VCaP (cell line): Measurements from ENCODE around the gene PRKG2.

Experiments
- H3K27ac ChIP-seq: fragments of 450-650 bp; 2 replicates; pipeline ENCODE4 v1.5.1; 2017
- TF ChIP-seq, protein P1 (sequence below): fragments of 450-650 bp; conservative IDR thresholded peaks from 2 replicates; pipeline ENCODE4 v1.5.1; 2017; ENCODE audit warnings: mild to moderate bottlenecking, moderate library complexity

PRKG2 gene, protein sequence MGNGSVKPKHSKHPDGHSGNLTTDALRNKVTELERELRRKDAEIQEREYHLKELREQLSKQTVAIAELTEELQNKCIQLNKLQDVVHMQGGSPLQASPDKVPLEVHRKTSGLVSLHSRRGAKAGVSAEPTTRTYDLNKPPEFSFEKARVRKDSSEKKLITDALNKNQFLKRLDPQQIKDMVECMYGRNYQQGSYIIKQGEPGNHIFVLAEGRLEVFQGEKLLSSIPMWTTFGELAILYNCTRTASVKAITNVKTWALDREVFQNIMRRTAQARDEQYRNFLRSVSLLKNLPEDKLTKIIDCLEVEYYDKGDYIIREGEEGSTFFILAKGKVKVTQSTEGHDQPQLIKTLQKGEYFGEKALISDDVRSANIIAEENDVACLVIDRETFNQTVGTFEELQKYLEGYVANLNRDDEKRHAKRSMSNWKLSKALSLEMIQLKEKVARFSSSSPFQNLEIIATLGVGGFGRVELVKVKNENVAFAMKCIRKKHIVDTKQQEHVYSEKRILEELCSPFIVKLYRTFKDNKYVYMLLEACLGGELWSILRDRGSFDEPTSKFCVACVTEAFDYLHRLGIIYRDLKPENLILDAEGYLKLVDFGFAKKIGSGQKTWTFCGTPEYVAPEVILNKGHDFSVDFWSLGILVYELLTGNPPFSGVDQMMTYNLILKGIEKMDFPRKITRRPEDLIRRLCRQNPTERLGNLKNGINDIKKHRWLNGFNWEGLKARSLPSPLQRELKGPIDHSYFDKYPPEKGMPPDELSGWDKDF

DNA sequence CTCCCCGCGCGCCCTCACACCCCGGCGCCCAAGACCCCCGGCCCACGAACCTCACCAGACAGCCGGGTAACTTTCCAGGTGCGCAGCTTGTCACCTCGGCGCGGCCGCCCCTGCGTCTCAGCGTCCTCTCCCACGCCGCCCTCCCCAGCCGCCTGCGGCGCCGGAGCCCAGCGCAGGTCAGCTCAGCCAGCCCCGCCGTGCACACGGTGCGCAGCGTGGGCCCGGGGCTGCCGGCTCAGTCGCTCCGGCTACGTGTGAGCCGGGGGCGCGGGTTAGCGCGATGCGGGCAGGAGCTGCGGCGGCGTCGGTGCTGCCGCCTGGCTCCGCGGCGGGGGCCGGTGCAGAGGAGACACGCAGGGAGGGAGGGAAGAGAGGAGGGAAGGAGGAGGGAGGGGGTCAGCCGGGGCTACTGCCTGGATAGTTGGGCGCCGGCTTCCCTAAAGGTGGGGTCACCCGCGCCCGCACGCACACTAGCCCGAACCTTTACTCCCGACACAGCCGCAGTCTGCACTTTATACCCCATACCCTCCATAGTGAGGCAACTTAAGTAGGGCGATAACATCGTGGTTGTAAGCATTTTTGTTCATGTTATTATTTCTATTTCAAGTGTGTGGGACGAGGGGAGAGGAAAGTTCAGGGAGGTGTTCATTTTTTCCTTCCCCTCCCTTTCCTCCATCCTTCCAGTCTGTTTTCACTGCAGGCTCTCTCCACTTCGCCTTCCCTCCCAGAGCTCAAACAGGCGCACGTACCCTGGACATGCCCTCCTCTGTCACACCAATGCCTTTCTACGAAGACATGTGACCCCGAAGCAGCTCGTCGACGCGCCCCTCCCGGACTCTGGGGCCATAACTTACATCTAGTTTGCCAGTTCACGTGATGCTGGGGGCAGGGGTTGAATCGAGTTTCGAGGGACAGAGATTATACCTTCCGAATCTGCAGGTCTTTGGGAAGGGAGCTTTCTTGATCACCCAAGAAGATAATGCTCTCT is at the start of gene PRKG2:
Gene PRKG2, minus strand, starts transcription at position 342 of the 988 bp plus-strand sequence. CDS start 10,175 bp downstream, outside the sequence.
- TF ChIP-seq, protein P1, sequence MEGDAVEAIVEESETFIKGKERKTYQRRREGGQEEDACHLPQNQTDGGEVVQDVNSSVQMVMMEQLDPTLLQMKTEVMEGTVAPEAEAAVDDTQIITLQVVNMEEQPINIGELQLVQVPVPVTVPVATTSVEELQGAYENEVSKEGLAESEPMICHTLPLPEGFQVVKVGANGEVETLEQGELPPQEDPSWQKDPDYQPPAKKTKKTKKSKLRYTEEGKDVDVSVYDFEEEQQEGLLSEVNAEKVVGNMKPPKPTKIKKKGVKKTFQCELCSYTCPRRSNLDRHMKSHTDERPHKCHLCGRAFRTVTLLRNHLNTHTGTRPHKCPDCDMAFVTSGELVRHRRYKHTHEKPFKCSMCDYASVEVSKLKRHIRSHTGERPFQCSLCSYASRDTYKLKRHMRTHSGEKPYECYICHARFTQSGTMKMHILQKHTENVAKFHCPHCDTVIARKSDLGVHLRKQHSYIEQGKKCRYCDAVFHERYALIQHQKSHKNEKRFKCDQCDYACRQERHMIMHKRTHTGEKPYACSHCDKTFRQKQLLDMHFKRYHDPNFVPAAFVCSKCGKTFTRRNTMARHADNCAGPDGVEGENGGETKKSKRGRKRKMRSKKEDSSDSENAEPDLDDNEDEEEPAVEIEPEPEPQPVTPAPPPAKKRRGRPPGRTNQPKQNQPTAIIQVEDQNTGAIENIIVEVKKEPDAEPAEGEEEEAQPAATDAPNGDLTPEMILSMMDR, result no peak
- H3K27ac ChIP-seq, result peak within 1 kb of the TSS; percentile 36; the same call in 1 of the 2 replicates

DNA sequence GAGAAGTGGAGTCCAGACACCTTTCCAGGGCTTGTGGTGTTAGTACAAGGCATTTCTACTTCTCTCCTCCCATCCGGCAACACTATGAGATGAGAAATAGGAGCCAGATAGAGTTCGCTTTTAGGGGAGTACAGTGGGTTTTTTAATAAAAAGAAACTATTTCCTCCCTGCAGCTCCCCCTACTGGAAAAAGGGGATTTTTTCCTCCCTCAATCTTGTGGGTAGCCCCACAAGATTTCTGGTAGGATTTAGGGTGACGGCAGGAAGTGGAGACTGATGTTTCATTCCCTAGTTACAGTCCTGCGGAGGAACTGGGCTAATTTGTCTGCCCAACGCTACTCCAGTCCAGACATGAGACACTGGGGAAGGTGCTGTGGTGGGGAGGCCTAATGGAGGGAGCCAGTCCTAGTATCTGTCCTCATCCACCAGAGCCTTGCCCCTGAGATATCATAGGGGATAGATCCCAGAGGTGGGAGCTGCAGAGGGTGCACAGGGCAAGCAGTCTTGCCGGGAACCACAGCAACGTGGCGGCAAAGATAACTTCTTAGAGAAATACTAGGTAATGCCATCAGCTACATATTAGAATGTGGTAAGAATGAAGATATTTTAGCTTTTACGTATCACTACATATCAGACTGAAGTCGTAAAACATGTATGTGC is 45.5 kb upstream of the PRKG2 start:
- TF ChIP-seq, protein P1, result peak; percentile 39

DNA sequence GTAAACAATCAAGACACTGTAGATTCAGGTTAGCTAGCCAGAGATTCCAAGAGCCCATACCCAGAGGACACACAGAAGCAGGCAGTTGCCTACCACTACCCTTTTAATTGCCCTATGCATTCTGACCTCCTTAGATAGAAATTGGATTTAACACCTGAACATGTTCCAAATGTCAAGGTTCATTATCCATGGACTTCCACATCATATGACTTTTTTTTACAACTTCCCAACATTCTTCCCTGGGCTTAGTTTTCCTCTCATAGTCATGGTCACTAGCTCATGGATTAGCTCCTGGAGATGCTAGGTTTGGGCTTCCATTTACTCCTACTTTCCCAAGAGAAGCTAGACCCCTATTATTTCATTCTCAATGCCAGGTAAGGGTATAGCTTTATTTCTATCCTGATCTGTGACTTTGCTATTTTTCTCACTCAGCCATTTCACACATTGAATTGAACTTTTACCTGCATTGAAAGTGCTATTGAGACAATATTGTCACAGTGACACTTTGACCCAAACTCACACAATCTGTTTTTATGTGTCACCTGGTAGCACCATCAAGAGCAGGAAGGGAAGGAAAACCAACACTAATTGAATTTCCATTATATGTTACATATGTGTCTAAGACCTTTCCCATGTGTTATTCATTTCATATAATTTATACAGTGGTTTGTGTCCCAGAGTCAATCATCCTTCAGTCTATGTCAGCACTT is 44.0 kb upstream of the PRKG2 start:
- TF ChIP-seq, protein P1, result no peak
- H3K27ac ChIP-seq, result peak overlapping the region; percentile 60

More for the DNA sequence above, 45.5 kb upstream of the PRKG2 start:
- H3K27ac ChIP-seq, result no peak overlapping the region

DNA sequence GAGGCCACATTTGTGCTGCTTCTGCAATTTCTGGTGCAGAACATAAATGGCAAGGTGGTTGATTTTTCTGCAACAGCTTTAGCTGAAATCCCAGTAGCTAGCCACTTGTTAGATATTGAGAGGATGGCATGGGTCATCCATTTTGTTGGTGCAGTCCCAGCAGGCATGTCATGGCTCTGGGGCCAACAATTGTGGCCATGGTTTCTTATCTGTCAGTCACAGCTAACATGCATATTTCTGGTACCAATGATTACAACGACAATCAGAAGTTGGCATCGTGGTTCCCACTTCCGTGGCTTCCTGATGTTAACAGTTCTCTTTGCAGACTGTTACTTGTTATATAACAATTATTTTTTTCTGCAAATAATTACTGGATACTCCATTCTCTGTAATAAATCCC is 42.8 kb upstream of the PRKG2 start:
- H3K27ac ChIP-seq, result peak overlapping the region; percentile 60
- TF ChIP-seq, protein P1, result no peak

DNA sequence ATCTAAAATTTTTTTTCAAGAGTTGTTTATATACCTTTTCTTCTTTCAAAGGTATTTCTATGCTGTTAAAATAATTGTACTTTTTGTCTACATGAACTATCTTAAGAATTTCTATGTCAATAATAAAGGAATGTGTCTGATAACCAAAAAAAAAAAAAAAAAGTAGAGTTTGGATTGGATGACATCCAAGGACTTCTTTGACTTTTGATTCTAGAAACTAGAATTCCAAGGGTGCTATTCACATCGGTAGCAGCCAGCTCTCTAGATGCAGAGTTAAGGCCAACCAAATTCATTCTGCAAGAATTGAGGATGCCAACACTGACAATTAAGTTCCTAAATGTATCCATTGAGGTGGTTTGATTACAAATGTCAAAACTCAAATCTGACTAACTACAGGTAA is 42.0 kb upstream of the PRKG2 start:
- H3K27ac ChIP-seq, result no peak overlapping the region
- TF ChIP-seq, protein P1, result no peak

DNA sequence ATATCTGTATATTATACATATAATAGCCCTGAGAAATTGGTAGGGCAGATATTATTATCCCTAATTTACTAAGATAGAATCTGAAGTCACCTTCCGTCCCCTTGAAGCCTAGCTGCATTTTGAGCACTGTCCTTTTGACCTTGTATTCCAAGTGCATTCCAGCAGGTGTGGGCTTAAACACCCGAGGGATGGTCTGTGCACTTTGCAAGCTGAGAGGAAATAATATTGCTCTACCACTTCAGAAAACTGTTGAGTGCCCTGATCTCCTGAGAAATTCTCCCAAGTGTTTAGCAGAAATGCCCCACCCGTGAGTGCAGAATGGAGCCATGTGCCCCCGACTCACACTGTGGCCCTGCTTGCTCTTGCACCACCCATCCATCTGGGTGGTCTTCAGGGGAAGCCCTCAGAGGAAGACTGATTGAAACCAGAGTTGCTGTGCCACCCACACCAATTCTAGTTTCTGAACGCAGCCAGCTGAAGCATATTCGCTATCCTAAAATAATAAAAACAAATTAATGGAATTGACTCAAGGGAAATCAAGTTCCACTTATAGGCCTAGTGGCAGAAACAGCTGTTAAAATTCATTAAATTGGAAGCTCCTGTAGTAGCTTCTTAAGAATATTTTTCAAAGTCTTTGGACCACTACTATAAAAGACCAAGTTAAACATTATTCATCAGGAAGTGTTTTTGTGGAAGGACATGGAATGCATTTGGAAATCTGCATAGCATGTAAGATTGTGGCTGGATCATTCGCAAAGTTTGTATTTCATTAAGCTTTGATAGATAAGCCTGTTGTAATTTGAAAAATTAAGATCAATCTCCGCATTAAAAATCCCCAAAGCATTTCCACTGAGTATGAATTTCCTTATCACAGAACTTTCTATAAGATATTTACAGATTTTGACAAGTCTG is 41.3 kb upstream of the PRKG2 start:
- TF ChIP-seq, protein P1, result no peak

More for the DNA sequence above, 41.3 kb upstream of the PRKG2 start:
- H3K27ac ChIP-seq, result no peak overlapping the region
